ENCODE data around the gene ROBO2. TPM values are rescaled to one million over a fixed set of nuclear protein-coding genes. Genes with fewer than 3 reads are reported as not detected.

ROBO2 gene
- total RNA-seq, 1 donor from 2014 or later: 11.0 TPM

DNA sequence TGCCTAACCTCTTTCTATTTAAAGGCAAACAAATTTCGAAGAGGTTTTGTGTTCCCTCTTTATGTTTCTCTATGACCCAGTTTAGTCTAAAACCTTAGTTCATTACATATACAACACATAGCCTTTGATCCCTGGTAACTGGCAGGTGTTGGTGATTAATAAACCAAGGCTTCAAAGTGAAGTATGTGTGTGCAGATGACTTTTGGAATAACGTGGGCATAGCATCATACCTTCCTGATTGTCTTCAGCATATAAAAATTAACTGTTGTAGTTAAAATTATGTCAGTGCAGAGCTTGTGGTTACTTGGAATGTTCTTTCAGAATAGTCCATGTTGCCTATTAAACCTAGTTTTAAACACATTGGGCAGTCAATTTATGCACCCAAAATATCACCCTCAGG, 608.3 kb downstream of the ROBO2 start:
- TF ChIP-seq CTCF (IDR thresholded peaks at IDR 0.05) (no peak), POLR2A (IDR thresholded peaks at IDR 0.05) (no peak), POLR2AphosphoS5 (IDR thresholded peaks at IDR 0.05; ENCODE audit: insufficient read depth in 1 of 2, low read depth in 1 of 2) (no peak)
- Histone ChIP-seq H3K27ac (no peak overlapping the region), H3K36me3 (no peaks in the 10 kb centered on the region), H3K9me3 (no peaks in the 10 kb centered on the region), H3K4me1 (no peaks in the 10 kb centered on the region), H3K27me3 (no peaks in the 10 kb centered on the region), H3K4me3 (no peak overlapping the region)
- intact Hi-C loops (cut with DNase I): no loop called here
- DNase-seq (ENCODE audit: extremely low spot score in 2 of 2): no peak

- no peak overlapping the region for H3K27ac ChIP-seq
- TF ChIP-seq POLR2A (IDR thresholded peaks at IDR 0.05): no peak
- intact Hi-C loops (cut with DNase I): no loop called here
- no peaks in the 10 kb centered on the region for H3K9me3 ChIP-seq
- no peak overlapping the region for H3K4me3 ChIP-seq
- H3K4me1 ChIP-seq: no peaks in the 10 kb centered on the region
- H3K27me3 ChIP-seq: no peaks in the 10 kb centered on the region
- no peaks in the 10 kb centered on the region for H3K36me3 ChIP-seq
- DNase-seq (ENCODE audit: extremely low spot score in 2 of 2): no peak
Observed at GRCh38 chr3:77648664-77649063, 608.8 kb downstream of the ROBO2 start.

DNA sequence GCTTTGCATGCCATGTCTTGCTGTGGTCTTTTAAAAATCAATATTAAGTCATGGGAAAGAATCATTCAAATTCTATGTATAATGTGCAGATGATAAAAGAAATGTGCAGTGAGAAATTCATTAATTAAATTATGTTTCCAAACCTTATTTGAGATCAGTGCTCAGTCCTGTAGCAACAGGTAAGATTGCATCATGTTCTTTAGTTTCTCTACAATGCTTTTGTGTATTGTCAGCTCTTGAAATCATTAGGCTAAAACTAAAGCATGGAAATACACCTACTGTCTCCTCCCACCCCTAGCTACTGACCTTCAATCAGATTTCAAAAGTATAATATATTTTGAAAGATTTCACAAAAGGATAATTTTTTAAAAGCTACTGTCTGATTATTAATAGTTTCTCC, 612.7 kb downstream of the ROBO2 start:
- TF ChIP-seq POLR2AphosphoS5 (IDR thresholded peaks at IDR 0.05; ENCODE audit: insufficient read depth in 1 of 2, low read depth in 1 of 2): no peak
- no peak for TF ChIP-seq CTCF (IDR thresholded peaks at IDR 0.05)
- no peak for TF ChIP-seq POLR2A (IDR thresholded peaks at IDR 0.05)
- H3K4me1 ChIP-seq: no peaks in the 10 kb centered on the region
- no peaks in the 10 kb centered on the region for H3K27me3 ChIP-seq
- intact Hi-C loops (cut with DNase I): no loop called here
- no peak for DNase-seq (ENCODE audit: extremely low spot score in 2 of 2)
- H3K4me3 ChIP-seq: no peak overlapping the region
- H3K27ac ChIP-seq: no peak overlapping the region
- no peaks in the 10 kb centered on the region for H3K9me3 ChIP-seq
- H3K36me3 ChIP-seq: no peaks in the 10 kb centered on the region

GRCh38 chr3:77655396-77655795, 615.5 kb downstream of the ROBO2 start:
- DNase-seq (ENCODE audit: extremely low spot score in 2 of 2): no peak
- H3K4me1 ChIP-seq: no peaks in the 10 kb centered on the region
- no peak overlapping the region for H3K4me3 ChIP-seq
- no peaks in the 10 kb centered on the region for H3K9me3 ChIP-seq
- no peaks in the 10 kb centered on the region for H3K36me3 ChIP-seq
- TF ChIP-seq POLR2AphosphoS5 (IDR thresholded peaks at IDR 0.05; ENCODE audit: insufficient read depth in 1 of 2, low read depth in 1 of 2): no peak
- TF ChIP-seq POLR2A (IDR thresholded peaks at IDR 0.05): no peak
- no peak for TF ChIP-seq CTCF (IDR thresholded peaks at IDR 0.05)
- no peaks in the 10 kb centered on the region for H3K27me3 ChIP-seq
- no peak overlapping the region for H3K27ac ChIP-seq
- intact Hi-C loops (cut with DNase I): no loop called here

DNA sequence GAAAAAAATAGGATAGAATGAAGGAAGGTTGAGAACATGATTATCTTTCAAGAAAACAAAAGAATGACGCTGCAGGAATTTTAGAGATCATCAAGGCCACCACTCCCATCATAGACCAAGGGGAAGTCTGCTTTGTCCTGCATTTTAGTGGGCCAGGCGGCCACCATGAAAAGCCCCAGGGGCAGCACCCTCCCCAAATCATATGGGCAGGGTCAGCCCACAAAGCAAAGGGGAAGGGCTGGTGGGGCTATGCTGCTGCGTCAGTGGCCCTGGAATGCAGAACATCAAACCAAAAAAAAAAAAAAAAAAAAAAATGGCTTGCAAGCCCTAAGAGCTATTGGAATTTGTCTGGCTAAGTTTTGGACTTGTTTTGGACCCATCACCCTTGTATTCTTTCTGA, 620.8 kb downstream of the ROBO2 start:
- Histone ChIP-seq H3K4me3 (no peak overlapping the region), H3K27me3 (no peaks in the 10 kb centered on the region), H3K9me3 (no peaks in the 10 kb centered on the region), H3K4me1 (no peaks in the 10 kb centered on the region), H3K27ac (no peak overlapping the region), H3K36me3 (no peaks in the 10 kb centered on the region)
- no peak for TF ChIP-seq CTCF (IDR thresholded peaks at IDR 0.05)
- no peak for TF ChIP-seq POLR2AphosphoS5 (IDR thresholded peaks at IDR 0.05; ENCODE audit: insufficient read depth in 1 of 2, low read depth in 1 of 2)
- no peak for TF ChIP-seq POLR2A (IDR thresholded peaks at IDR 0.05)
- intact Hi-C loops (cut with DNase I): no loop called here
- DNase-seq (ENCODE audit: extremely low spot score in 2 of 2): no peak

- Histone ChIP-seq H3K27ac (no peak overlapping the region), H3K27me3 (no peaks in the 10 kb centered on the region), H3K4me3 (no peak overlapping the region), H3K4me1 (no peaks in the 10 kb centered on the region), H3K36me3 (no peaks in the 10 kb centered on the region), H3K9me3 (no peaks in the 10 kb centered on the region)
- TF ChIP-seq POLR2A (IDR thresholded peaks at IDR 0.05): no peak
- no peak for TF ChIP-seq POLR2AphosphoS5 (IDR thresholded peaks at IDR 0.05; ENCODE audit: insufficient read depth in 1 of 2, low read depth in 1 of 2)
- no peak for TF ChIP-seq CTCF (IDR thresholded peaks at IDR 0.05)
- DNase-seq (ENCODE audit: extremely low spot score in 2 of 2): no peak
- intact Hi-C loops (cut with DNase I): no loop called here
Observed at GRCh38 chr3:77667901-77668300, 628.0 kb downstream of the ROBO2 start.

Measured in vagina (tissue), 2 donors.